Left cardiac atrium (tissue), 4 donors: ENCODE measurements around the gene NFATC1. TPM values are rescaled to one million over a fixed set of nuclear protein-coding genes. Genes with fewer than 3 reads are reported as not detected.

Source experiments
- ATAC-seq, 2 donors: fragments of 200-7000 bp; cut with Tn5 transposase; one replicate each; pipeline ENCODE4 v1.9.1; 2020; ENCODE audit warnings: mild to moderate bottlenecking in 2 of 2, moderate library complexity in 2 of 2
- DNase-seq: peaks from one replicate; pipeline ENCODE4 v3.0.0-alpha.2; 2020
- intact Hi-C, 2 donors: fragments of 100-400 bp; cut with DNase I; formaldehyde crosslinking; loops; one replicate each; pipeline versions ENCODE4 v1.14.1 to v1.15.1; 2022 to 2023
- total RNA-seq, 2 donors: library from RNA; stranded (reverse); fragmentation: NEBNext Ultra II Directional; extraction: Animal tissue kit (Norgen Biotek cat#: 25700); gene quantifications; one replicate each; pipeline ENCODE4 v1.2.1, GENCODE V29; 2021
- donor health status: DM: no; HTN: yes; CAD: no.
- donor health status: DM: no; HTN: yes; CAD: no; lungs with severe emphysema.
- donor health status: DM: yes; HTN: yes; CAD: no.
- donor health status: Dilated cardiomyopathy.

The NFATC1 gene
- total RNA-seq, 2 donors from 2014 or later, result 17.1 to 18.9 TPM

DNA sequence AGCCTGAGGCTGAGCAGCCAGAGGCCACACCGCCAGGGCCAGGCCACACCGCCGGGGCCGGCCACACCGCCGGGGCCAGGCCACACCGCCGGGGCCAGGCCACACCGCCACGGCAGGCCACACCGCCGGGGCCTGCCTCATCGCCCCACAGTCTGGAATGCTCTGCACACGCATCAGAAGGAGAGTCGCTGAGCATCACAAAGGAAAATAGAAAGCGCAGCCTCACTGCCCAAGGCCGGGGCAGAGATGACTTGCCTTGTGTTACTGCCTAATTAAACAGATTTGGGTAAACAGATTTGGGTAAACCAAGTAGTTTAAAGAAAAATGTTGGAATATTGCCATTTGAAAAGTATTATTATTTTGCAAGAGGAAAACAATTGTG is 10.4 kb upstream of the NFATC1 start:
- DNase-seq (no peak), ATAC-seq (no peak)
- intact Hi-C loops, result no loop called here

- intact Hi-C loops, result no loop called here
- ATAC-seq, result no peak
- DNase-seq, result no peak
Measured at GRCh38 chr18:79385708-79386341, 9.9 kb upstream of the NFATC1 start.

DNA sequence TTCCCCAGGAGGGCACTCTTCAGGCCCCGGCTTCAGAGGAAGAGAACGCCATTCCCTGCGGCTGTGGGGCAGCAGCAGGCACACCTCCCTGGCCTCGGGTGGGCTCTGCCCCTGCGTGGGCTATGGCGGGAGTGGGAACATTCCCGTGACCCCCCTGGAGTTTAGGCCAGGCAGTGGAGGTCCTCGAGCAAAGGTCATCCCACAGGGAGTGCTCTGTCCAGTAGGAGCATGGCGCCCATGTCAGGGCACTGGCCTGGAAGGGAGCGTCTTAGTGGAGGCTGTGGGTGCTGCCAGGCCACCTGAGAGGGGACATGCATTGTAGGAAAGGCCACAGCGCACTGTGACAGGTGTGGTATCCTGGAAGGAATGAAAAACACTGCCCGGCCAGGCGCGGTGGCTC is 9.2 kb upstream of the NFATC1 start:
- ATAC-seq, result no peak
- intact Hi-C loops, result no loop called here
- DNase-seq, result no peak

- intact Hi-C loops, result no loop called here
- DNase-seq, result no peak
- no peak for ATAC-seq
Measured at GRCh38 chr18:79387214-79387613, 8.5 kb upstream of the NFATC1 start.

DNA sequence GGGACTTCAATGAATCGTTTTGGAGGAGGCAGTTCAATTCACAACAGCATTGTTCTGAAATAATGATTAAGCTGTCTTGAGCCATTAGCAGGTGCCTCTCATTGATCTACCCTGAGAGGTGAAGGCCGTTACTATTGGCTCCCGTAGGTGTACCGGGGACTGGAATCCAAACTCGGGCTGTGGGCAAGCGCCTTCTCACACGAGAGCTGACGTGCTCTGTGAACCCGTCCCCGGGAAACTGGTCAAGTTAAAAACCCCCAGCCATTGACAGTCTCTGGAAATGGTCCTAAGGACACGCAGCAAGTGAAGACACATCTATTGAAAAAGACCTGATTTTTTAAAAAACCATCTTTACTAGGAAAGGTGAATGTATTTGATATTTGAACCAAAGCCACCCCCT is 8.1 kb upstream of the NFATC1 start:
- DNase-seq (no peak), ATAC-seq (no peak)
- intact Hi-C loops, result no loop called here

DNA sequence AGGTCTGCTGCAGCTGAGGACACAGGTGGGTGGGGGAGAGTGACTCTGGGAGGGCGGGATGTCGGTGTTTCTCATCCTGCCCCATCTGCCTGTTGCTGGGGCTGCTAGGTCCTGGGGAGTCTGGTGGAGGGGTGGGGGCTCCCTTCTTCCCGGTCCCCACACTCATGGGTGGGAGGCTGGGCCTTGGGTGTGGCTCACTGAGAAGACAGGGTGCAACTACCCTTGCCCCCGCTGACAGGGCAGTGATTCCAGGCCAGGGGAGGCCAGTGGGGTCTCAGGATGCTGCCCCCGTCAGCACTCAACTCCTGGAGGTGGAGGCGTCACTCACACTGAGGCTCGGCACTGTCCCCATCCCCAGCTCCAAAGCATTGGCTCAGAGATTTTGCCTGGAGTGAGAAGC is 7.7 kb upstream of the NFATC1 start:
- intact Hi-C loops, result no loop called here

GRCh38 chr18:79389689-79390088 is 6.0 kb upstream of the NFATC1 start:
- intact Hi-C loops, result loop anchor here in 1 of 2 donors (5.0 kb wide), 1 partner anchor 118 kb away; no protein-coding TSS in a partner anchor
- DNase-seq (no peak), ATAC-seq (no peak)

More for the DNA sequence above, 7.7 kb upstream of the NFATC1 start:
- no peak for ATAC-seq
- DNase-seq, result no peak

GRCh38 chr18:79392226-79392625 is 3.5 kb upstream of the NFATC1 start:
- DNase-seq, result no peak
- ATAC-seq, result no peak
- intact Hi-C loops, result loop anchor here in 1 of 2 donors (5.0 kb wide), 1 partner anchor 115 kb away; no protein-coding TSS in a partner anchor

DNA sequence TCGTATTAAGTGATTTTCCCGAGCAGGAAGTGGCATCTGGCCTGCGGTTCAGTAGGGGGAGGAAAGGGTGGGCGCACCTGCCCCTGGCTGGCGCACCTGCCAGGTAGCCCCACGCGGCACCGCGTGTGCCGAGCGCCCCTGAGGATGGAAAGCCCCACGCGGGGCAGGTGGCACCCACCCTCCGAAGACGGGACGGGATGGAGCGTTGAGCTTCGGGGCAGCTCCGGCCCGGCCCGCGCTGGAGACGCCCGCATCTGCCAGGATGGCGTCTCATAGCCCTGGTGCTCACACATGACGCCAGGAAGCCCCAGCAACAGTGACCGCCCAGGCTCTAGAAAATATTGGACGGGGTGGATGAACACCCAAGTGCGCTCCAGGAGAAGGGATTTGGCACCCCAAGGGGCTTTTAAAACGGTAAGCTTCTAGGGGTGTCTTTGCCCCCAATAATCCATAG is 2.5 kb upstream of the NFATC1 start:
- ATAC-seq (peak in 1 of 2 donors; percentile 14), DNase-seq (peak; percentile 58)
- intact Hi-C loops, result loop anchor here in 1 of 2 donors (5.0 kb wide), 1 partner anchor 114 kb away; no protein-coding TSS in a partner anchor

GRCh38 chr18:79393635-79394533 is 1.8 kb upstream of the NFATC1 start:
- DNase-seq (peak; percentile 97), ATAC-seq (peak; percentile 78 to 82)
- intact Hi-C loops, result loop anchor here in 1 of 2 donors (5.0 kb wide), 1 partner anchor 113 kb away; no protein-coding TSS in a partner anchor

GRCh38 chr18:79394534-79395307 is 1.0 kb upstream of the NFATC1 start:
- DNase-seq (peak; percentile 56), ATAC-seq (peak; percentile 6 to 29)
- intact Hi-C loops, result loop anchor here (5.0 kb wide), 2 partner anchors 113 to 133 kb away; no protein-coding TSS in a partner anchor

- intact Hi-C loops, result loop anchor here in 1 of 2 donors (5.0 kb wide), 1 partner anchor 132 kb away; no protein-coding TSS in a partner anchor
- DNase-seq, result no peak
- no peak for ATAC-seq
Measured at GRCh38 chr18:79395308-79395640, 456 bp upstream of the NFATC1 start.

DNA sequence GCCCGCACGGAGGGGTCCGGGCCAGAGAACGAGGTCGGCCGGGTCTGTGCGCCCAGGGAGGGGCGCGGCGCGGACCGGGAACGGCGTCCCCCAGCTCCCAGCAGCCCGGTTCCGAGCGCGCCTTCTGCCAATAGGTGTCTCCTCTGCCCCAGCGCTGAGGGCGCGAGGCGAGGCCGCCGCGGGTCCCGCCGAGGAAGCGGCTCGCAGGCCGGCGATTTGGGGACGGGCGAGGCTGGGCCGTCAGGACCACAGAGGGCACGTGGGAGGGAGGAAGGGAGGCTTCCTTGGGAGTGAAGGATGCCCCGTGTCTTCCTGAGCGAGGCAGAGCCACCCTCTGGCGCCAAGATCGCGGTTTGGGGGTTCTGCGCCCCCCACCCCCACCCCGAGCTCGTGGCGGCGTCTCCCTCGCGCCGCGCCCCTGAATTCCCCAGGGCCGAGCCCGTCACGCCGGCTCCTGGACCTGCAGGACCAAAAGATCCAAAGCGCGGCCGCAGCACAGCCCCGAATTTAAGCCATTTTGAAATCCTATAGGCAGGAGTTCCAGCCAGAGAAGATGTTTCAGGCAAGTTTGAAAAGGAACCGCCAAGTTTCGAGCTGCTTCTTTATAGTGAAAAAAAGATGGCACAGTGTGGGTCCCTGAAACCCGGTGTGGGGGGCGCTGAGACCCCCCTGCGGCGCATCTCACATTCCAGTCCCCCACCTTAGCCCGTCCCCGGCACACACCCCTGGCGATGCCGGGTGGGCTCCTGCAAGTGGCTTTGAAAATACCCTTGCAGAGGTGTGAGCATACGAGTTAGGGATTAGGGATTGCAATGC is 909 bp downstream of the NFATC1 start:
- intact Hi-C loops, result loop anchor here in 1 of 2 donors (5.0 kb wide), 1 partner anchor 131 kb away; no protein-coding TSS in a partner anchor
- ATAC-seq (peak; percentile 3 to 17), DNase-seq (peak; percentile 77)

- no peak for ATAC-seq
- intact Hi-C loops, result loop anchor here in 1 of 2 donors (5.0 kb wide), 1 partner anchor 130 kb away; no protein-coding TSS in a partner anchor
- no peak for DNase-seq
Measured at GRCh38 chr18:79397247-79397829, 1.6 kb downstream of the NFATC1 start.

DNA sequence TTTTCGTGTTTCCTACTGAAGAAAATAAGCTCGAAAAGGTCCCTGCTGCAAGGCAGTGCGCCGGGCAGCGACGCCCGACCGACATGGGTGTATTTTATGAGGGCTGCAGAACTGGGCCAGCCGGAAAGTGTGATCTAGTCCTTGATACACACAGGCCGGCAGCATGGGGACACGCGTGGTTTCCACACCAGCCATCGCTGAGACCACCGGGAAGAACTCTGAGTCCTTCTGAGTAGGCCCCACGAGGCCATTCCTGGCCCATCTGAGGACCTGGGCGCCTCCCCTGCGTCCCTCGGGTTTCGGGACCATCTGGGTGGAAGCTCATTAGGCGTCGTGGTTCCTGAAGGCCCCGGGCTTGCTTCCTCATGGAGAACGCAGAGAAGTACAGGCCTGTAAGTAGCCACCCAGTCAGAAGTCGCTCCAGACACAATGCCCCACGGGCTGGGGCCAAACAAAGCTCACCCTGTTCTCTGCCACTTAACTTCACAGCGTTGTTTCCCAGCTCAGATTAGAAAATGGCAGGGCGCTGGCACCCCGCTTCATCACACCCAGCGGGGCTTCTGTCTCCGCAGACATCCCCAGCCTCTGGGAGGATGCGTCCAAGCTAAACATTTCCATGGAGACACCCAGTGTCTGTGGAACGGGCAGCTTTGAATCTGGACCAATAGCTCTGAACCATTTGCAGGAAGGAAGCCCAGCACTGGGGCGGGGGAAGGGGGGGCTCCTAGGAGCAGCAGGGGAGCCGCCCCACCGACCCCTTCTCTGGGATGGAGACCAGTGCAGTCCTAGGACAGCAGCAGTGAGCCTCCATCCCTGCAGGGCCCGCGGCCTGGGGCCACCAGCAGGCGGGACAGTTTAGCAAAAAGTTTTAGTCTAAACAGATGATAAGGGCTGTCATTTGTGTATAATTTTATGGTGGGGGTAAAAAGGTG is 2.4 kb downstream of the NFATC1 start:
- intact Hi-C loops, result loop anchor here in 1 of 2 donors (5.0 kb wide), 1 partner anchor 129 kb away; no protein-coding TSS in a partner anchor
- ATAC-seq, result no peak
- DNase-seq, result no peak

- ATAC-seq (peak in 1 of 2 donors; percentile 2), DNase-seq (no peak)
- intact Hi-C loops, result loop anchor here (5.0 kb wide), 2 partner anchors 53 to 128 kb away; no protein-coding TSS in a partner anchor
Measured at GRCh38 chr18:79399275-79400081, 3.7 kb downstream of the NFATC1 start.
